NCI-H1105 treated with DMSO at 0.1 percent for 48 hours (cell line): ENCODE measurements around the gene SPOP.
"Not testable (repeated sequence)": the region's sequence is repeated elsewhere in the genome, so short reads cannot be mapped to it uniquely, and the experiment has no call there.

Experiments
- DNase-seq: peaks from one replicate; lab custom pipeline; 2025; lab: John Stamatoyannopoulos, UW

SPOP gene

DNA sequence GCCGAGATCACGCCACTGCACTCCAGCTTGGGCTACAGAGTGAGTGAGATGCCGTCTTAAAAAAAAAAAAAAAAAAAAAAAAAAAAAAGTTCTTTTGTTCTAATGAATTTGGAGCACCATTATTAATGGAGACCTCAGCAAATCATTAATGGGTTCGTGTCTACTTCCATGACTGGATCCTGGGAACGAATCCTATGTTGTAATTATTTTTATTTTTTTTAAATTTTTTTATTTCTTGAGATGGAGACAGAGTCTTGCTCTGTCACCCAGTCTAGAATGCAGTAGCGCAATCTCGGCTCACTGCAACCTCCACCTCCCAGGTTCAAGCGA lies 30.7 kb downstream of the SPOP start:
- no peak for DNase-seq

DNA sequence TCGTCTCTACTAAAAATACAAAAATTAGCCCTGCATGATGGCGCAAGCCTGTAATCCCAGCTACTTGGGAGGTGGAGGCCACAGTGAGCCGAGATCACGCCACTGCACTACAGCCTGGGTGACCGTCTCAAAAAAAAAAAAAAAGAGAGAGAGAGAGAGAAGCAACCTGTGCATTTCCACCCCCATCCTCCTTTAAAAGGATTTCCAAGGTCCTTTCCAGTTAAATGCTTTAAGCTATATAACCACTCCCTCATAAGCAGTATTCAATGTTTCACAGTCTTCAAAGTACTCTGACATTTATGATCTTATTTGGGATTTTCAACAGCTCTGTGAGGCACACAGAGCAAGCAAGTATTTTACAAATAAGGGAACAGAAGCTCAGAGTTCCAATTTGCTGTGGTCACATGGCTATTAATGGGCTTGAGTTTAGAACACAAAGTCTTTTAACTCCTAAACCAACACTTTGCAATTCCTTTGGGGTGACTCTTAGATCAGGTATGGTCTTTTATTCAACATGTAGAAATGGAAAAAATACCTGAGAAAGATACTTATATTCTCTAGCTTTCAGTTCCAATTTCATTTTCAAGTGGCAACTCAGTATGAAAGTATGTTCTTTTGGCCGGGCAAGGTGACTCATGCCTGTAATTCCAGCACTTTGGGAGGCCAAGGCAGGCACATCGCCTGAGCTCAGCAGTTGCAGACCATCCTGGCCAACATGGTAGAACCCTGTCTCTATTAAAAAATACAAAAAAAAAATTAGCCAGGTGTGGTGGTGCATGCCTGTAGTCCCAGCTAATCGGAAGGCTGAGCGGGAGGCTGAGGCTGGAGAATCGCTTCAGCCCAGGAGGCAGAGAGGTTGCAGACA lies 31.3 kb downstream of the SPOP start:
- no peak for DNase-seq

DNA sequence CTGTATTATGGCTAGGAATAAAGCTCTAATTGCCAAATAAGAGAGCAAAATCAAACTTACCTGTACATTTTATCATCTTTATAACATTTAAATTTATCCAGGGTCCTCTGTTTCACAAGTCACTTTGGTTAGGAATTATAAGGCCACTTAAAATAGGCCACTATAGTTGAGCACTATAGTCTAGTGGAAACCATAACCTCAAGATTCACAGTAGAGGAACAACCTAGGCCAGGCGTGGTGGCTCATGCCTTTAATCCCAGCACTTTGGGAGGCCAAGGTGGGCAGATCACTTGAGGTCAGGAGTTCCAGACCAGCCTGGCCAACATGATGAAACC lies 31.9 kb downstream of the SPOP start:
- DNase-seq = not testable (repeated sequence)

DNA sequence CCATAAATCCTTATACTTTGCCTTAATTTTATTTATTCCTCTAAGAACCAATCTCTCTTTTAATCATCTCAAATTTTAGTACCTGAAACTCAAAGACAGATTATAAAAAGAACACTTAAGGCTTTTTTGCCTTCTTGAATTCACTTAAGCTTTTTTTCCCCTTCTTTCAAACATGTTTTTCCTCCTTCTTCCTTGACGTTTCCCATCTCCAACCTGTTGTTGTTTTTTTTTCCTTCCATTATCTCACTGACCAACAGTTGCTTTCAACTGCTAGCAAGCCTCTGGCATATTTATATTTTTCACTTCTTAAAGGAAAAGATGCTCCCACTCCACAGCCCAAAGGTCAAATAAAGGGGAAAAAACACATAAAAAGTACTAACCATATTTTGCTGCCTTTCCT lies 32.2 kb downstream of the SPOP start:
- no peak for DNase-seq

DNA sequence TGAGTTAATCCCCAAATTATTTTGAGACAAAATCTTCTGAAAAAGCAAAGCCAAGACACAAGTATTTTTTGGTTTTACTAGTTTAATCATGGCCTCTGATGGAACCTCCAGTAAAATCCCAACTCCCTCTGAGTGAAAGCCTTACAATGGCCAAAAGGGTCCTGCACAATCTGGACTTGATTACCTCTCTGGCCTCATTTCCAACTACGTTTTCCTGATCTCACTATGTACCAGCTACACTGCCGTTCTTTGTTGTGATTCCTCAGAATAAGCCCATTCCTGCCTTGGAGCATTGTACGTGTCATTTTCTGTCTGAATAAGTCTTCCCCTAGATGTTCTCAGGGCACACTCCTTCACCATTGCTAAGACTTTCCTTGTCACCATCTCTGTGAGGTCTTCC lies 37.3 kb downstream of the SPOP start:
- DNase-seq = no peak

DNA sequence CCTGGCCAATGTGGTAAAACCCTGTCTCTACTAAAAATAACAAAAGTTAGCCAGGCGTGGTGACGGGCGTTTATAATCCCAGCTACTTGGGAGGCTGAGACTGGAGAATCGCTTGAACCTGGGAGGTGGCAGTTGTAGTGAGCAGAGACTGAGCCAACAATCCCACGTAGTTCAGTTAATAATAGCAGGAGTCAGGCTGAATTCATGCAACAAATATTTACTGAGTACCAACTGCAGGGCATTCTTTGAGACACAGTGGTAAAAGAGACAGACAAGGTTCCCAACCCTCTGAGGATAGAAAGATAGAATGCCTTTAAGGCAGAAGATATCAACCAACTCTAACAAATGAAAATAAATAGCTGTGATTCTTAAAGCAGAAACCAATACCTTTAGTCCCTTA lies 39.1 kb downstream of the SPOP start:
- DNase-seq = no peak

DNA sequence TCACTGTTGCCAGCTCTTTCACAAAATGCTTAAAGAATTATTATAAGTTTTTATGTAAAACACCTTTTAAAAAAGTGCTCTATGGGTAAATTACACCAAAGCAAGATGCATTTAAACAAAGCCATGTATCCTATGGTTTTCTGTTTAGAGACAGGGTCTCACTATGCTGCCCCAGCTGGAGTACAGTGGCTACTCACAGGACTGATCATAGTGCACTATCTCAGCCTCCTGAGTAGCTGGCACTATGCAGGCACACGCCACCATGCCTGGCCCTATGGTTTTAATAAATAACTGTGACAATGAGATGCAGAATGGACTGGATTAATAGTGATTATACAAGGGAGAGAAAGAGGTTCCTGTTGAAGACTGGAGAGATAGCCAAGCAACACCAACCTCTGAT lies 40.2 kb downstream of the SPOP start:
- no peak for DNase-seq

DNA sequence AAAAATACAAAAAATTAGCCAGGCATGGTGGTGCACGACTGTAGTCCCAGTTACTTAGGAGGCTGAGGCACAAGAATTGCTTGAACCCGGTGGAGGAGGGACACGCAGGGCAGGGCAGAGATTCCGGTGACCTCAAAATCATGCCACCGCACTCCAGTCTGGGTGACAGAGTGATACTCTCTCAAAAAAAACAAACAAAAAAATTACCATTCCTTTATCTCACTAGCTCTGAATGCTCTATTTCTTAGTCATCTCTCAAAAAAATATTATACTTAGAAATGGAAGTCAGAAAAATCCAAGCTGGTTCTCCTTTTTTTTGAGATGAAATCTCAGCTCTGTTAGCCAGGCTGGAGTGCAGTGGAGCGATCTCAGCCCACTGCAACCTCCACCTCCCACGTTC lies 40.8 kb downstream of the SPOP start:
- no peak for DNase-seq

DNA sequence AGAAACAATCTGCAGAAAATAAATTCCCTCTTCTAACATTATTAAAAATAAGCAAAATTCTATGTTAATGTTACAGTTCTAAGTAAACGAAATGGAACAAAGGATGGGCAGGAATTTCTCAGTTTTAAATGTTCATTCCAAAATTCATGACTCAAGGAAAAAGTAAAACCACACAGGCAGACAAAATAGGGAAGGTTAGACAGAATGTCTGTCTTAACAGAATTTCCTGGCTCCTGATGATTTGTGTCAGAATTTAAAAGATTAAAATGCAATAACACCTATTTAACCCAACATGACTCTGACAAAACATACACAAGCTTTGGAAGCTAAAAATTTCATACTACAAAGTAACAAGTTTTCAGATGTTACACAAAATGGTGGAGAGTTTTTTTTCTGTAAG lies 42.8 kb downstream of the SPOP start:
- no peak for DNase-seq

DNA sequence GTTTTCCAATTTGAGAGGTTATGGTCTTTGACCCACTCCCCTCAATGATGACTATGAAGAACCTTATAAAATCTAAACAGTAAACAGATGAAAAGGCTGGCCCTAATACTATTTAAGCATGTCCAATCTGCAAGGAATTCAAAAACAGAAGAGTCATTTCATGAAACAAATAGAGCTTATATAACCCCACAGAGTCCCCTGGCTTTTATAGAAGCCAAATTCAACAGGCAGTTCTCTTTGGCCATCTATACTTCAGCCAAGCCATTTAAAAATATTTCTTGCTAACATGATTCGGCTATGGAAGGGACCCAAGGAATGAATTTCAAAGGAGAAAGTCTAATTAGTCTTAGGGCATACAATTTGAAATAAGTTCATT lies 43.4 kb downstream of the SPOP start:
- DNase-seq = no peak

DNA sequence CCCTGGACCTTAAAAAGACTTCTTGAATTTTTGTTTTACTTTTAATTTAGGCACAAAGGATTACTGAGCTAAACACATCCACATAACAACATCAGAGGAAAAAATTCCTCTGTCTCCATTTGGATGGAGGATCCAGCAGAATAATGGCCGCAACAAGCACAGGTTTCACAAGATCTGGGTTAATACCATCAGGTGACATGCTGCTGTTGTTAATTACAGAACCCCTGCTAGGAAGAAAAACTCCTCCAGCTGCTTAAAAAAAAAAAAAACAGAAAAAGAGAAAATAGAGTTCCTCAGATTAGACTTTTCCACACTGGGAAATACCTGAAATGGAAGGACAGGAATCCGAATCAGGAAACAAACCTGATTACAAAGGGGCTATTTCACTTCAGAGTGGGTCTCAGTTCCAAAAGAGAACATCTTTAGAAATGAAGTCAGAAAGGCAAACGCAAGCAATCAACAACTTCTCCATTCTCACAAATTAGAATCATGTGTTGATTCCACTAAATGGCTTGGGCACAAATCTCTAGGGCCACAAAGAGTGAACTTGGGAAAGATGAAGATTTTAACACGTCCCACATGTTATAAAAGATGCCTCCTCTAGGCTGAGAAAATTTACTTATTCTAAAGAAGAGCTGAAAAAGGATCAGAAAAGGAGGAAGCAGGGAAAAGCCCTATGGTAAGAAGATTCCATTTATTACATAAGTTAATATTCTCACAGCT lies 44.0 kb downstream of the SPOP start:
- no peak for DNase-seq

DNA sequence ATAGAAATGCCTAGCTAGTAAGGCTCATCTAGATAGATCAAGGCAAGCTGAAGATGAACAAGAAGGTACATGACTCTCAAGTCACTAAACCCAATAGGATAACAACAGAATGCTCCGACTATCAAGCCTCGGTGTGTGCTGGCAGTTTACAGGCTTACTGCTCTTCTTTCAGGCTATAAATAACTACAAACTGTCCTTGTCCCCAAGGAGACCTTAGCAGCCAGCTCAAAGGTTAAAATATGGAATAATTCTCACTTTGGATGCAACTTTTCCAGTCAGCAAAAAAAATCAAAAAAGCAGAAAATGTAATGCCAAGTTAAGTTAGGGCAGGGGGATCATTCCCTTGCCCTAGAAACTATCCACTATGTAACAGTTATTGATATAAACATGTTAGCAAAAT lies 44.6 kb downstream of the SPOP start:
- DNase-seq = no peak

DNA sequence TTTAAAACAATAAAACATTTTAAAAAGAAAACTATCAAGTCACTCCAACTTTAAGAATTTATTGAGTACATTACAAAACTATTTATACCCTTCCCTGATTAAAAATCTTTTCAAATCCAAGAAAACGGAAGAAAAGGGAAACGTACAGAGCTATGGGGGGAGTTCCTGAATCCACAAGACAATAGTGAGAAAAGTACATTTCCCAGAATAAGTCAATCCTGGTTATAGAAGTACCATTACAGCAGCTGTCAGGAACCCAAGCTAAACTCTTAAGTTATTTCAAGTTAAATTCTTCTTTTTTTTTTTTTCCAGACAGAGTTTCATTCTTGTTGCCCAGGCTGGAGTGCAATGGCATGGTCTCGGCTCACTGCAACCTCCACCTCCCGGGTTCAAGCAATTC lies 45.7 kb downstream of the SPOP start:
- no peak for DNase-seq

DNA sequence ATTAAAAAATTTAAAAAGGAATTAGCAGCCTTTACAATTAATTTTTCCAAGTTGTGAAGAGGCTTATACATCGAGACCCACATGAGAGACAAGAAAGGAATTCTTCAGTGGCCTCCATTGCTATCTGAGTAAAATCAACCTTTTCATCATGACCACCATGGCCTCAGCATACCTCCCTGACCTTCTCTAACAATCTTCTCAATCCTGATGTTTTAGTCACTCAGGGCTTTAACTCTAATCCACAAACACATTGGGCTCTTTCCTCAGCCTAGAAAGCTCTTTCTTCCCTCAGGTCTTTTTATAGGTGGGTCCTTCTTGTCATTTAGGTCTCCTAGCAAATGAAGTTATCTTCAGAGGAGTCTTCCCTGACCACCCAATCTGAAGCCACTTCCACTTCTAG lies 46.4 kb downstream of the SPOP start:
- DNase-seq = no peak

DNA sequence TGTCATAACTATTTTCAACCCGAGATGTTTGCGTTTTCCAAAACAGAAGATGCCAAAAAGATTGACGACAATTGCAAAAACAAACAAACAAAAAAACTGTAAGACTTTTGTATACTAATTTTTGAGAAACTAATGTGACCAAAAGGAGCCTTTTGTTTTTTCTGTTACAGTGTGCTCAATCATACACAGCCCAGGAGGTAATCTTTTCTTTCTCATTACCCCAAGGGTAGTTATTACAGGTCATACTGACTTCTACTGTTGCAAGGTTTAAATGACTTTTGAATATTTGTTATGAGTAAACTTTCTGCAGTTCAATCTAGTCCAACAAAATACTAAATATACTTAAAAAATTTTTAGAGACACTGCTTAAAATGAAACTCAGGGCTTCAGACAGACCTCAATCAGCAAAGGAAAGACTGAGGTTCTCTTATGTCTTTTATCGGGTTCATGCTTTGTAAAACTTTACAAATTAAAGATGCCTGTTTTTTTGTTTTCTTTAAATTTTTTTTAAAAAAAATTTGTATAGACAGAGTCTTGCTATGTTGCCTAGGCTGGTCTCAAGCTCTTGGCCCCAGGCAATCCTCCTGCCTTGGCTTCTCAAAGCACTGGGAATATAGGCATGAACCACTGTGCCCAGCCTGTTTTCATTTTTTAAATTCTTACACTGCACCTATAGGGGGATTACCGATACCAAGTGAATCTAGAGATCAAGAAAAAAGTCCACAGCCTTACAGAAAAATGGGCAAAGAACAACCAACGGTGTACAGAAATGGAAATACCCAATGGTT lies 47.6 kb downstream of the SPOP start:
- DNase-seq = no peak

DNA sequence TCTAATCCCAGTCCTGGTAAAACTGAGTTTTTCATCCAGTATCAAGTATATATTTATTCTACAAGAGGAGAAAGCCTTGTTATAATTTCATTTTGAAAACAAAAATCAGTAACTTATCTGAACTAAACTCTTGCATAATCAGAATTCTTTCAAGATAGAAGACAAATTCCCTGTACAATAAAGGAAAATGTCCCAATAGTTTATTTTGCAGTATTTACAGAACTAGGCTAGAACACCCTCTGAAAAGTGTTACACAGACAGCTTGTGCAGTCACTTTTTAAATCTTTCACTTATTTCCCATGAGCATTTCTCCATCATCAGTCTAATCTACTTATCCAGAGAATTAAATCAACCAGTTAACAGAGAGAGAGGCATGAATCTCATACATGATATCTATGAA lies 48.5 kb downstream of the SPOP start:
- no peak for DNase-seq

DNA sequence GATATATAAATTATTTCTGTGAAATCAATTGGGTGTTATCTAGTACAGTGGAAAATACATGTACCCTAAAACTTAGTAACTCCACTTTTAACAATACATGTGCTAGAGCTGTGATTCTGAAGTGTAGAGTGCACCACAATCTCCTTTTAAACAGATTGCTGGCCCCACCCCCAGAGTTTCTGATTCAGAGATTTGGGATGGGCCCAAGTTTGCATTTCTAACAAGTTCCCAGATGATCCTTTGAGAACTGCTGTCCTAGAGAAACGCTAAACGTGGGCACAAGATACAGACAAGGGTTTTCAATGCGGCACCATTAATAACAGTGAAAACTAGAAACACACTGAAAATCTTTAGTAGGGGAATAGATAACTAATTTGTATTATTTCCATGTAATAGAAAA lies 53.0 kb downstream of the SPOP start:
- no peak for DNase-seq

DNA sequence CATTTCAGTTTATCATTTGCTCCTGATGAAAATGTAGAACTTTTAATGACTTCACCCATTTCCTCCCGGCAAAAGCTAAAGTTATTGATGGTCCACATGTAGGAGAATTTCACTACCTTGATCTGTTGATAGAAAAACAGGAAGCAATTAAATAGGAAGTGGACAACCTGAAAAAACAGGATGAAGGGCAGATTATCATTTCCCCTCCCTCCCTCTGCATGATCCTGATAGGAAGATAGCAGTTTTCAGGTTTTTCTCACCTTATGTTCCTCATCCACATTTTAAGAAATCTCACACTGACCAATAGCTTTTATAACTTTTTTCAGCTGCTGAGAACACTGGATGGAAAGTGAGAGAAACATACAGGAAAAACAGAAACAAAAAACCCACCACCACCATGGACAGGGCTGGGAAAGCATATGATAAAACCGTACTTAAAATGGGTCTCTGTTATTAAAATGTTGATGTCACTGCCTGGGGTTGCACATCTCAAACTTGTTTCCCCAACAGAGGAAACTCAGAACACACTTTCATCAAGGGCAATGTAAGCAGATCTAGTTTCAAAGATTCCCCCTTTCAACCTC lies 55.9 kb downstream of the SPOP start:
- no peak for DNase-seq

DNA sequence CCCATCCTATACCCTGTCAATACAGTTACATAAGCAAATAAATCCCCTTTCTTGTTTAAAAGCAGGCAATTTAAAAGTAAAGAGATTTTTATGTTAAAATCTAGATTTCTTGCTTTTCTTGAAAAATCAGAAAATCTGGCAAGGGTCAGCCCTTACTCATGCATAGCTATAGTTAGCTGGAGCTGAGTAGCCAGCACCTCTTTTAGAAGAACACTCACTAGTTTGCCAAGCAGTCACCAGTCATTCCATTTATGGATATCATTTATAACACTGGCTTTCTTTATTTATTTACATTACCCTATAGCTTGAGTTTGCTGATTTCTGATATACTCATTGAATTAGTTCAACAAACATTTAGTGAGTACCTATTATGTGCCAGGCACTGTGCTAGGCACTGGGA lies 56.5 kb downstream of the SPOP start:
- DNase-seq = no peak

DNA sequence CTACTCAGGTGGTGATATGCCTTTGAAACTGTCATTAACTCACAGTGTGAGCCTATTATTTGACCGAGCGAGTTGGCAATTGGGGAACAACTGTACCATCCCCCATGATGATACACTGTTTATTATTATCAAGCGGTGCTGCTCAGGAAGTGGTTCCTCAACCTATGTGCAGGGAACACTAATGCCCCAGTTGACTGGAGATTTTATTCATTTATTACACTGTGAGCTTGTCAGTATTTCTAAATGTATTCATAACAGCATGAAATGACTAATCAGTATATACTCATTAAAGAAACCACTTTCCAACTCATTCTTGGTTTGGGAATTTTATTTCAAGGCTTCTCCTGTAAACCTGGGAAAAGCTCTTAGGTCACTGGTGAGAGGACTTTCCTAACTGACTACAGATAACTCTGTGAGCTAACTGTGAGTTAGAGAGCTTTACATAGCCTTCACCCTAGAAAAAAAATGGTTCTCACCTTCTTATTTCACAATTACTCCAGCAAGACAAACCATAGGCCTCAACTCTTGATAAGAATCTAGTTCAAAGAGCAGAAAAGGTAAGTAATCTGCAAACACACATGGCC lies 59.8 kb downstream of the SPOP start:
- no peak for DNase-seq

DNA sequence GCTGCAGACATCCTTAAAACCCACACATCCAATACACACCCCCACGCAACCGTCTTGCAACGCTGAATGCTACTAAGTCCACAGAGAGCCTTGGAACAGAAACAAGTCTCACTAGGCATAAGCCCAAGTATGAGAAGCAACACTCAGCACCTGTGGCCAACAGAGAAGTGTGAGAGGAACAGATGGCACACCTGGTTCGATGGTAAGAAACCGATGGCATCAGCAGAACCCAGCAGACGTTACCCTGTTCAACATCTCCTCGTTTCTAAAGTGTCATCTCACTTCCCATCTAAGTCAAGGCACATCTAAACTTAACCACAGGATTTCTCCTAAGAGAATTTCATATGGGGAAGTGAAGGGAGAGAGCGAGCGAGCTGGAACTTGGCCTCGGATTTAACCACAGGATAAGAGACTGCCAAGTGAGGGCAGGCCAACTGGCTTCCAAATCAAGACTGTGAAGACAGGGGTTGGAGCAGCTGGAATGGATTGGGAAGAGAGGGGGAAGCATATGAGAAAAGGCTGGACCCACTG lies 61.2 kb downstream of the SPOP start:
- no peak for DNase-seq

DNA sequence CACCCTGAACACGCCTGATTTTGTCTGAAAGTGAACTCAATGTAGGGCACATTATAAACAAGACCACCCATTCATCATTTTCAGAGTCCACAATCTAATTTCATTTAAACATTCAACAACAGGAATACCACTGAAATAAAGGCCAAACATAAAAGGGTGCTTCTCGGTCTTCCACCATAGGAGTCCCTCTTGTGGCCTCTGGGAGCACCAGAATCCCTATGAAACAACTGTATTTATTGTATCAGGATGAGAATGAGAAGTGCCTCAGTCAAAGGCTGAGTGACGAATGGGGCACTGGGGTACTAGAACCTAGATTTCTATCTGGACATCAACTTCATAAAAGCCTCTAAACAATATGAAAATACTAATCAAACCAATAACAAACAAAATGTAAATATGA lies 61.8 kb downstream of the SPOP start:
- DNase-seq = no peak
